Activated CD4-positive, alpha-beta T cell treated with anti-CD3 and anti-CD28 coated beads for 36 hours (primary cell): ENCODE data around the gene HES7. TPM values are rescaled to one million over a fixed set of nuclear protein-coding genes. Genes with fewer than 3 reads are reported as not detected.
A peak's percentile ranks its signal among the peaks of the same experiment; 100 is the strongest.
"Not testable (repeated sequence)": the region's sequence is repeated elsewhere in the genome, so short reads cannot be mapped to it uniquely, and the experiment has no call there.

Experiments used
- ATAC-seq: fragments of 200-7000 bp; cut with Tn5 transposase; one replicate; pipeline ENCODE4 v1.10.0; 2021; ENCODE audit warnings: mild to moderate bottlenecking, moderate library complexity
- CTCF ChIA-PET: fragments of 350-600 bp; sonication (Branson Sonifier 250); formaldehyde crosslinking; loops from one replicate; lab custom pipeline; 2021; ENCODE audit warnings: antibody characterized with exemption; lab: Charles Lee
- POLR2A ChIA-PET: fragments of 350-600 bp; sonication (Branson Sonifier 250); formaldehyde crosslinking; loops from one replicate; lab custom pipeline; 2021; ENCODE audit warnings: antibody characterized with exemption, inconsistent platforms; lab: Charles Lee
- DNase-seq: peaks from one replicate; pipeline ENCODE4 v3.0.0-alpha.2; 2020
- H3K27ac Mint-ChIP-seq: one replicate; pipeline ENCODE4 v1.8.0; 2021; ENCODE audit warnings: mixed read lengths
- H3K27me3 Mint-ChIP-seq: one replicate; pipeline ENCODE4 v1.8.0; 2021; ENCODE audit warnings: mixed read lengths
- H3K36me3 Mint-ChIP-seq: one replicate; pipeline ENCODE4 v1.8.0; 2021; ENCODE audit warnings: low read depth, mixed read lengths
- H3K4me1 Mint-ChIP-seq: one replicate; pipeline ENCODE4 v1.8.0; 2021; ENCODE audit warnings: mixed read lengths
- H3K4me3 Mint-ChIP-seq: one replicate; pipeline ENCODE4 v1.8.0; 2021; ENCODE audit warnings: mild to moderate bottlenecking, moderate library complexity, mixed read lengths
- H3K9me3 Mint-ChIP-seq: one replicate; pipeline ENCODE4 v1.8.0; 2021; ENCODE audit warnings: low read depth, mixed read lengths
- intact Hi-C, 2 experiments: fragments of 100-400 bp; cut with DNase I in 1 of 2; cut with micrococcal nuclease in 1 of 2; formaldehyde crosslinking; loops; one replicate each; pipeline versions ENCODE4 v1.14.2 to v1.15.1; 2022 to 2024; cut with DNase I, micrococcal nuclease
- total RNA-seq, 2 experiments: library from RNA; stranded (reverse); gene quantifications; one replicate each; pipeline ENCODE4 v1.2.3, GENCODE V29; 2021

The HES7 gene
- total RNA-seq, 2 experiments from 2014 or later: 2.4 to 3.2 TPM

DNA sequence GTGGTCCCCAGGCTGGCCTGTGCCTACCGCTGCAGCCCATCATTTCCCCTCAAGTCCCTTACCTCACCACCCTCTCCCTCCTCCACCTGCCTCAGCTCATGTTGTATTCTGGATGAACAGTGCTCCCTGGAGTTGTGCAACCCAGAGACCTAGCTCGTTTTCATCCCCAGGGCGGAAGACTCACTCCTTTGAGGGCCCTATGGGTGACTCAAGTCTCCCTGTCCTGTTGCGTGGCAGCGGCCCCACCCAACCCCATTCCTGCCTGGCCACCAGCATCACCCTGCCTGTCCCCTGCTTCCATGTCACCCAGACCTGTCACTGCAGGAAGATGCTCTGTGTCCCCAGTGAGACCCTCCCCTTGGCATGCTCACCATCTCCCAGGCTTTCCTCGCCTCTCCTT, 39.7 kb downstream of the HES7 start:
- Mint-ChIP-seq H3K4me1 (peaks cover 9% of the 10 kb centered on the region), H3K27ac (no peak overlapping the region), H3K4me3 (no peak overlapping the region), H3K36me3 (peaks cover 14% of the 10 kb centered on the region), H3K27me3 (no peaks in the 10 kb centered on the region), H3K9me3 (no peaks in the 10 kb centered on the region)
- intact Hi-C loops: loop anchor here in 1 of 2 experiments (5.0 kb wide), 1 partner anchor 73 kb away; no protein-coding TSS in a partner anchor
- POLR2A ChIA-PET: no interaction called here
- DNase-seq (no peak), ATAC-seq (no peak)
- CTCF ChIA-PET: interaction anchor here (0.6 to 20.9 kb wide), 7 partner anchors 8 to 171 kb away, joined by 3 to 315 read pairs (median 7); no protein-coding TSS in a partner anchor

GRCh38 chr17:8082292-8082691, 41.6 kb downstream of the HES7 start:
- no peak for ATAC-seq
- ChIA-PET POLR2A (no interaction called here), CTCF (interaction anchor here (2.0 to 20.9 kb wide), 3 partner anchors 8 to 21 kb away, joined by 6 to 315 read pairs (median 15); no protein-coding TSS in a partner anchor)
- intact Hi-C loops: loop anchor here in 1 of 2 experiments (1.0 to 5.0 kb wide), 2 partner anchors 28 to 75 kb away; no protein-coding TSS in a partner anchor
- no peak for DNase-seq
- peaks cover 14% of the 10 kb centered on the region for H3K36me3 Mint-ChIP-seq
- H3K27ac Mint-ChIP-seq: no peak overlapping the region
- peaks cover 12% of the 10 kb centered on the region for H3K4me1 Mint-ChIP-seq
- H3K27me3 Mint-ChIP-seq: no peaks in the 10 kb centered on the region
- no peak overlapping the region for H3K4me3 Mint-ChIP-seq
- H3K9me3 Mint-ChIP-seq: no peaks in the 10 kb centered on the region

GRCh38 chr17:8081876-8082275, 42.0 kb downstream of the HES7 start:
- intact Hi-C loops: loop anchor here in 1 of 2 experiments (1.0 to 5.0 kb wide), 2 partner anchors 28 to 75 kb away; no protein-coding TSS in a partner anchor
- no peak for ATAC-seq
- Mint-ChIP-seq H3K9me3 (no peaks in the 10 kb centered on the region), H3K4me1 (peaks cover 12% of the 10 kb centered on the region), H3K27ac (no peak overlapping the region), H3K27me3 (no peaks in the 10 kb centered on the region), H3K36me3 (peaks cover 14% of the 10 kb centered on the region), H3K4me3 (no peak overlapping the region)
- no peak for DNase-seq
- ChIA-PET POLR2A (no interaction called here), CTCF (interaction anchor here (2.0 to 20.9 kb wide), 3 partner anchors 9 to 38 kb away, joined by 6 to 315 read pairs (median 29); partner anchors contain the start of gene ALOXE3)

GRCh38 chr17:8080799-8081219, 43.1 kb downstream of the HES7 start:
- H3K4me3 Mint-ChIP-seq: peak overlapping the region; percentile 94
- peaks cover 14% of the 10 kb centered on the region for H3K36me3 Mint-ChIP-seq
- peaks cover 12% of the 10 kb centered on the region for H3K4me1 Mint-ChIP-seq
- POLR2A ChIA-PET: no interaction called here
- DNase-seq (no peak), ATAC-seq (no peak)
- no peaks in the 10 kb centered on the region for H3K27me3 Mint-ChIP-seq
- no peak overlapping the region for H3K27ac Mint-ChIP-seq
- CTCF ChIA-PET: interaction anchor here (0.6 to 20.9 kb wide), 10 partner anchors 10 to 1179 kb away, joined by 3 to 315 read pairs (median 4); partner anchors contain the start of gene ALOXE3
- intact Hi-C loops: loop anchor here (1.0 to 5.0 kb wide), 2 partner anchors 29 to 76 kb away; no protein-coding TSS in a partner anchor
- H3K9me3 Mint-ChIP-seq: no peaks in the 10 kb centered on the region

DNA sequence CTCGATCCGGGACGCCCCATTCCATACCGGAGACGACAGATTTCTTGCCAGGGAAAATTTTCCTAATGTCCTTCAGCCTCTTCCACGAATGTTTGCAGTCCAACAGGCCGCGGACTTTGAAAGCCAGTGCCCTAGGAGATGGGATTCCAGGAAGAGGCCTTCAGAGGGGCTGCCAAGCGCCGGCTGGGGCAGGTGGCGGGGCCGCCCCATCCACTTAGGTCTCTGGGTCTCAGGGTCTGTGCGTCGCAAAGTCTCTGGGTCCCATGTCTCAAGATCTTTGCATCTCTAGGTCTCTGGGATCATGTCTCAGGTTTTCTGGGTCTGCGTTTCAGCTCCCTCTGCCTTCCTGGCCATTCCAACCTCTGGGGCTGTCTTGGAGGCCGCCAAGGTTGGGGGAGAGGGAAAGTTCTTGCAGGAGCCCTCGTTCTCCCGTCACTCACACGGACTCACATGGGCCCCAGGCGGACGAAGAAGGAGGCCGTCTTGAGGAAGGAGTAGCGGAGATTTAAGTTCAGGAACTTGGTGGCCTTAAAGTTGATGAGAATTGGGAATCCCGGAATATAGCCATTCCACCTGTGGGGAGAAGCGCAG, 43.6 kb downstream of the HES7 start:
- POLR2A ChIA-PET: no interaction called here

DNA sequence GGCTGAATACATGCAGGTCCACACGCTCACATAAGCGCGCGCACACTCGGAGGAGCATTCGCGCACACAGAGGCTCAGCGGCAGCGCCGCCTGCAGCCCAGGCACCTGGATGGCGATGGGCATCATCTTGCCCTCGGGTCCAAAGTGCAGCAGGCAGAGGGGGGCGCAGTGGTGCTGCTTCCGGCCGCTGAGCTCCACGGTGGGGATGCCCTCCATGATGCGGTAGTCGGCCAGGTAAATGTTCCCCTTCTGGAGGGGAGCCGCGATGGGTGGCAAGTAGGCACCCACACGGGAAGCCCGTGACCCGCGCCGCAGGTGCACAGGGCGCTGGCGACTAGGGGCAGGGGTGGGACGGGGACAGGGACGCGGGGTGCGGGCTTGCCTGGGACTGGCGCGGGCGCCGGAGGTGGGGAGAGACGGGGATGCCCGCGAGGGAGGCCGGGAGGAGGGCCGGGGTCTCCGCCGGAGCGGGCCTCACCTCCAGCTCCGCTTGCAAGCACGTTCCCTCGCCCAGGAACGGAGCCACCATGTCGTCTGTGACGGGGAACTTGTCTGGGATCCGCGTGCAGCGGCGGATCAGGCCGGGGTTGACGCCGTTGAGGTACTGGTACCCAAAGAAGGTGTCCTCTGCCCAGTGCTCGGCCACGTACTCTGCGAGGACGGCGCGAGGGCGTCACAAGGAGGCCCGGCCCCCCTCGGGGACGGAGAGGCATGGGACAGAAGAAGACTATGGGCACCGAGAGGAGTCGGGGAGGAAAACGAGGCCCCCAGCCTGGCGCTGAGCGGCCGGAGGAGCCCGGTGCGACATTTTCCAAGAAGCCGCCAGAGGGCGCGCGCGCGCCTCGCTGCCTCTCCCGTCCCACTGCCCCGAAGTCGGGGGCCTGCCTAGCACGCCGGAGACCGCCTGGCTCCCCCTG, 44.4 kb downstream of the HES7 start:
- Mint-ChIP-seq H3K9me3 (no peaks in the 10 kb centered on the region), H3K4me3 (peak overlapping the region; percentile 94), H3K4me1 (peaks cover 12% of the 10 kb centered on the region), H3K36me3 (peaks cover 14% of the 10 kb centered on the region), H3K27ac (peak overlapping the region; percentile 92), H3K27me3 (peaks cover 5% of the 10 kb centered on the region)
- intact Hi-C loops: loop anchor here (1.0 to 10.0 kb wide), 7 partner anchors 19 to 665 kb away; partner anchors contain the start of genes ALOXE3 (in 2 of the 2), CCDC42 (in 1 of the 2) and KRABD2 (in 1 of the 2)
- ChIA-PET POLR2A (interaction anchor here (0.6 to 1.0 kb wide), 2 partner anchors 19 to 60 kb away, joined by 3 read pairs; no protein-coding TSS in a partner anchor), CTCF (interaction anchor here (0.5 to 20.9 kb wide), 30 partner anchors 8 to 221 kb away, joined by 3 to 315 read pairs (median 4); partner anchors contain the start of genes ALOX12B, ALOXE3, BORCS6 and RNF227)
- ATAC-seq (peak; percentile 94), DNase-seq (peak; percentile 92)

More for the DNA sequence above, 43.6 kb downstream of the HES7 start:
- Mint-ChIP-seq H3K4me1 (peaks cover 12% of the 10 kb centered on the region), H3K9me3 (no peaks in the 10 kb centered on the region), H3K27ac (peak overlapping the region; percentile 53), H3K4me3 (peak overlapping the region; percentile 94), H3K36me3 (peaks cover 14% of the 10 kb centered on the region), H3K27me3 (no peaks in the 10 kb centered on the region)
- CTCF ChIA-PET: interaction anchor here (0.6 to 20.9 kb wide), 12 partner anchors 9 to 1180 kb away, joined by 3 to 315 read pairs (median 5); partner anchors contain the start of gene ALOXE3
- intact Hi-C loops: loop anchor here (1.0 to 5.0 kb wide), 2 partner anchors 30 to 77 kb away; no protein-coding TSS in a partner anchor
- no peak for DNase-seq
- ATAC-seq: no peak

DNA sequence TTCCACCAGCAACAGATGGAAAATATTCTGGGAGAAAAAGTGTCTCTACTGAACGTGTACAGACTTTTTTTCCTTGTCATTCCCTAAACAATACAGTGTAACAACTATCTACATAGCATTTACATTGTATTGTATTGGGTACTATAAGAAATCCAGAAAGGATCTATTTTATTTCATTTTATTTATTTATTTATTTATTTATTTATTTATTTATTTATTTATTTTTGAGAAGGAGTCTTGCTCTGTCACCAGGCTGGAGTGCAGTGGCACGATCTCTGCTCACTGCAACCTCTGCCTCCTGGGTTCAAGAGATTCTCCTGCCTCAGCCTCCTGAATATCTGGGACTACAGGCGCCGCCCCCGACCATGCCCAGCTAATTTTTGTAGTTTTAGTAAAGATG, 46.0 kb downstream of the HES7 start:
- H3K27ac Mint-ChIP-seq, H3K4me3 Mint-ChIP-seq, ATAC-seq, H3K9me3 Mint-ChIP-seq, DNase-seq: not testable (repeated sequence)
- POLR2A ChIA-PET: interaction anchor here (0.6 kb wide), 1 partner anchor 95 kb away, joined by 3 read pairs; no protein-coding TSS in a partner anchor
- peaks cover 19% of the 10 kb centered on the region for H3K27me3 Mint-ChIP-seq
- H3K36me3 Mint-ChIP-seq: peaks cover 14% of the 10 kb centered on the region
- CTCF ChIA-PET: interaction anchor here (1.8 to 20.9 kb wide), 6 partner anchors 16 to 223 kb away, joined by 6 to 315 read pairs (median 18); partner anchors contain the start of gene ALOXE3
- intact Hi-C loops: loop anchor here in 1 of 2 experiments (2.0 to 10.0 kb wide), 3 partner anchors 224 to 667 kb away; partner anchors contain the start of genes CCDC42 and KRABD2
- H3K4me1 Mint-ChIP-seq: peaks cover 27% of the 10 kb centered on the region

GRCh38 chr17:8076502-8077266, 47.2 kb downstream of the HES7 start:
- Mint-ChIP-seq H3K27ac (no peak overlapping the region), H3K4me3 (no peak overlapping the region), H3K27me3 (peaks cover 27% of the 10 kb centered on the region), H3K4me1 (peaks cover 32% of the 10 kb centered on the region), H3K9me3 (no peaks in the 10 kb centered on the region), H3K36me3 (peaks cover 10% of the 10 kb centered on the region)
- CTCF ChIA-PET: interaction anchor here (0.7 to 20.9 kb wide), 7 partner anchors 8 to 74 kb away, joined by 3 to 315 read pairs (median 22); partner anchors contain the start of genes ALOXE3 and GUCY2D
- ATAC-seq: no peak
- intact Hi-C loops: loop anchor here in 1 of 2 experiments (5.0 to 10.0 kb wide), 2 partner anchors 226 to 668 kb away; partner anchors contain the start of gene CCDC42
- POLR2A ChIA-PET: no interaction called here
- no peak for DNase-seq

DNA sequence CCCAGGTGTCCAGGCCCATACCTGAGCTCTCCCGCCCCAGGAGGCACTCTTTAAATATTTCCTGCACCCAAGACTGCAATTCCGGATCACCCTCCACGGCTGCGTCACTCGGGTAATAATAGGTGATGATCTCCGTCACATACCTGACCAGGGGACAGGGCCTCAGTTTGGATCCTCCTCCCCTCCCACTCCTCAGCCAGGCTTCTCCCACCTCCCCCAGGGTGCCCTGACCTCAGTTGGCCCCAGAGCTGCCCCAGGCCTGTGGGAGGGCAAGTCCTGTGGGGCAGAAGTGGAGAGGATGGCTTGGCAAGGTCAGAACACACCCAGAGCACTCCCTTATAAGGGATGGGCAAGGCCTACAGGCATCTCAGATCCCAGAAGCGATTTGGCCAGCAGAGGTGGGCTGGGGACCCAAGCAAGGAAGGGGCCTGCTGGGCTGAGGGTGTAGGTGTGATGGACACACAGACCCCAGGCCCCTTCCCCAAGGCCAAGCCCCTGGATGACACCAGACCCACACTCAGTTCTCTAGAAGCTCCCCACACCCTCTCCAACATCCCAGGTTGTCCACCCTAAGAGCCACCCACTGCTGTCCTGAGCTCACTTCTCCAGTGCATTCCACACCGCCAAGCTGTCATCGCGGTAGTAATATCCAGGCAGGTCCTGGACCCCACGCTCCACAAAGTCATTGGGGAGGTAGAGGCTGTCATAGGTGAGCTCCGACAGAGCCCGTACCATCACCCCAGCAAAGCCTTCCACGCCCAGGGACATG, 48.1 kb downstream of the HES7 start:
- no peak overlapping the region for H3K27ac Mint-ChIP-seq
- intact Hi-C loops: loop anchor here in 1 of 2 experiments (5.0 to 10.0 kb wide), 2 partner anchors 227 to 669 kb away; partner anchors contain the start of gene CCDC42
- ATAC-seq (no peak), DNase-seq (no peak)
- H3K4me3 Mint-ChIP-seq: no peak overlapping the region
- H3K36me3 Mint-ChIP-seq: peaks cover 3% of the 10 kb centered on the region
- POLR2A ChIA-PET: no interaction called here
- H3K9me3 Mint-ChIP-seq: no peaks in the 10 kb centered on the region
- CTCF ChIA-PET: interaction anchor here (0.7 to 20.9 kb wide), 9 partner anchors 9 to 104 kb away, joined by 3 to 315 read pairs (median 7); partner anchors contain the start of genes ALOXE3 and GUCY2D
- peaks cover 30% of the 10 kb centered on the region for H3K4me1 Mint-ChIP-seq
- H3K27me3 Mint-ChIP-seq: peaks cover 28% of the 10 kb centered on the region
